ENCODE measurements around the gene POLR3GL.

GRCh38 chr1:145972580-145972979 lies 8.1 kb downstream of the POLR3GL start:
- TF ChIP-seq EZH2 (IDR thresholded peaks at IDR 0.05) (no peak), POLR2AphosphoS5 (IDR thresholded peaks at IDR 0.05; ENCODE audit: borderline replicate concordance, low read depth, low read length) (no peak), FOXP2 (optimal IDR thresholded peaks at IDR 0.05; ENCODE audit: control extremely low read depth, extremely low read length, insufficient read depth) (no peak)

Measured in SK-N-MC (cell line).